Measurements from ENCODE around the gene APELA. TPM values are rescaled to one million over a fixed set of nuclear protein-coding genes. Genes with fewer than 3 reads are reported as not detected.

APELA gene, protein sequence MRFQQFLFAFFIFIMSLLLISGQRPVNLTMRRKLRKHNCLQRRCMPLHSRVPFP
- total RNA-seq (2013) = not detected
- polyA plus RNA-seq (not detected), polyA minus RNA-seq (not detected in 2 replicates), total RNA-seq (0 to 0.81 (median 0) reads per million in 11 experiments)

DNA sequence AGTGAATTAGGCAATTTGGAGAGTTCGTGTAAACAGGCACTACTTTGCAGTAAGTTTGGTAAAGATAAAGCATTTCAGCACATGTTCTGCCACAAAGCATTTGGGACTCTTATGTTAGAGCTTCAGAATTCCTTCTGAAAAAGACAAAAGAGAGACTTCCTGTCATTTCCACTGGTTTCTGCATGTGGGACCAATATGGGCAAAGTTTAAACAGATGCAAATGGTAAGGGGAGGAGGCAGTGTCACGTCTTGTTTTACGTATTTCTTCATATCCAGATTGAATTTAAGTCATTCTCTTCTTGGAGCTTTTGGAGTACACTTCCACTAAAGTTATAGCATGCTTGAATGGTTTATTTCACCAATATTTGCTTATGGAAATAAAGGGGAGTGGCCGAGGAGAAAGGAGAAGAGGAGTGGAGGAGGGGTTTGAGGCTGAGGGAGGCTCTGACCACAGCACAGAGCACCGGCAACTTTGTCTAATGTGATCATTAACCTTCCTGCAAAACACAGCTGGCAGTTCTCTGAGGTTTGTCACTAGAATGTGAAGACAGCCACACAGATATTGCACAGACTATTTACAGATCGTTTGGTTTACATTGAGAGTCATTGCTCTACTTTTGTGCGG is at the start of gene APELA:
Gene APELA, plus strand, starts transcription at position 479 of the 625 bp plus-strand sequence. CDS start 154 bp downstream, outside the sequence.
- peak within 1 kb of the TSS in 1 of 2 donors; percentile 23 for H3K4me3 Mint-ChIP-seq
- no peaks in the 10 kb centered on the region for H4K20me1 ChIP-seq (ENCODE audit: insufficient read depth, low read length)
- H3K27ac Mint-ChIP-seq = no peak within 1 kb of the TSS
- no peak within 1 kb of the TSS for H2AFZ ChIP-seq (ENCODE audit: insufficient read depth, low read depth, low read length, poor library complexity, severe bottlenecking)
- peaks cover 2% of the 10 kb centered on the region for H3K4me1 Mint-ChIP-seq
- H3K4me1 ChIP-seq (ENCODE audit: control insufficient read depth in 1 of 2, insufficient read depth in 2 of 2, low read length in 2 of 2) = no peaks in the 10 kb centered on the region
- no peak for DNase-seq
- no peaks in the 10 kb centered on the region for H3K27me3 ChIP-seq (ENCODE audit: control insufficient read depth in 2 of 2, insufficient read depth in 2 of 2, low read length in 2 of 2)
- WGBS (ENCODE audit: insufficient coverage) = 6% methylated on average over 2 of the region's 7 CpGs
- no peak within 1 kb of the TSS for H3K4me2 ChIP-seq (replicated peaks; ENCODE audit: extremely low read depth, low read length, poor library complexity, severe bottlenecking)
- H3K36me3 Mint-ChIP-seq = no peaks in the 10 kb centered on the region
- no peak within 1 kb of the TSS for H3K27ac ChIP-seq (ENCODE audit: low read depth in 1 of 2, low read length in 2 of 2)
- peaks cover 3 to 10% (median 6%) of the 10 kb centered on the region in 7 donors for H3K9me3 Mint-ChIP-seq
- H3K79me2 ChIP-seq (ENCODE audit: insufficient read depth, low read length) = no peaks in the 10 kb centered on the region
- intact Hi-C loops (cut with micrococcal nuclease) = no loop called here
- H3K4me3 ChIP-seq (replicated peaks in 1 of 3; ENCODE audit: low read depth in 2 of 3, low read length in 3 of 3) = no peak within 1 kb of the TSS
- H3K36me3 ChIP-seq (replicated peaks in 1 of 2; ENCODE audit: control insufficient read depth in 1 of 2, insufficient read depth in 2 of 2, low read length in 2 of 2) = no peaks in the 10 kb centered on the region
- H3K9me3 ChIP-seq (replicated peaks in 1 of 2; ENCODE audit: control insufficient read depth in 1 of 2, insufficient read depth in 1 of 2, low read length in 2 of 2) = no peaks in the 10 kb centered on the region
- H3K27me3 Mint-ChIP-seq (ENCODE audit: low read depth in 3 of 3) = peaks cover 0 to 5% (median 2%) of the 10 kb centered on the region in 3 donors
- no peak within 1 kb of the TSS for H3K9ac ChIP-seq (ENCODE audit: insufficient read depth, low read length, poor library complexity, severe bottlenecking)
- TF ChIP-seq, protein P1, sequence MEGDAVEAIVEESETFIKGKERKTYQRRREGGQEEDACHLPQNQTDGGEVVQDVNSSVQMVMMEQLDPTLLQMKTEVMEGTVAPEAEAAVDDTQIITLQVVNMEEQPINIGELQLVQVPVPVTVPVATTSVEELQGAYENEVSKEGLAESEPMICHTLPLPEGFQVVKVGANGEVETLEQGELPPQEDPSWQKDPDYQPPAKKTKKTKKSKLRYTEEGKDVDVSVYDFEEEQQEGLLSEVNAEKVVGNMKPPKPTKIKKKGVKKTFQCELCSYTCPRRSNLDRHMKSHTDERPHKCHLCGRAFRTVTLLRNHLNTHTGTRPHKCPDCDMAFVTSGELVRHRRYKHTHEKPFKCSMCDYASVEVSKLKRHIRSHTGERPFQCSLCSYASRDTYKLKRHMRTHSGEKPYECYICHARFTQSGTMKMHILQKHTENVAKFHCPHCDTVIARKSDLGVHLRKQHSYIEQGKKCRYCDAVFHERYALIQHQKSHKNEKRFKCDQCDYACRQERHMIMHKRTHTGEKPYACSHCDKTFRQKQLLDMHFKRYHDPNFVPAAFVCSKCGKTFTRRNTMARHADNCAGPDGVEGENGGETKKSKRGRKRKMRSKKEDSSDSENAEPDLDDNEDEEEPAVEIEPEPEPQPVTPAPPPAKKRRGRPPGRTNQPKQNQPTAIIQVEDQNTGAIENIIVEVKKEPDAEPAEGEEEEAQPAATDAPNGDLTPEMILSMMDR (IDR thresholded peaks at IDR 0.05) = no peak

DNA sequence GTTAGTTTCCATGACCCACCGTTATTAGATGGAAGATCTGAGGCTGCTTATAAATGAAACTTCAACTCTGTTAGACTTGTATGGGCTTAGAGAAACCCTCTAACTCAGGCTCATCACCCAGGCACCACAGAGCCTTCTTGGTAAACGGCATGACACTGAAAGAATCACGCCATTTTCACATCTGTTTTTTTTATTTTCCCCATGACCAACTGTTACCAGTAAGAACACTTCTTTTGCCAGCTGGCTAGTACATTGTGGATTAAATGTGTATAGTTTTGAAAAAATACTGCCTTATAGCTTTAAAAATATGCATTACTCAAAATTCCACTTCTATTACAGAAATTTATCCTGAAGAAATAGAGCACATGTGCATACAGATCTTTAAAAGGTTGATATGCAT is 48.0 kb upstream of the APELA start:
- peaks cover 0 to 5% (median 2%) of the 10 kb centered on the region in 7 donors for H3K9me3 Mint-ChIP-seq
- no peak overlapping the region for H3K4me2 ChIP-seq (replicated peaks; ENCODE audit: extremely low read depth, low read length, poor library complexity, severe bottlenecking)
- no peaks in the 10 kb centered on the region for H3K36me3 Mint-ChIP-seq
- no peaks in the 10 kb centered on the region for H3K4me1 ChIP-seq (ENCODE audit: control insufficient read depth in 1 of 2, insufficient read depth in 2 of 2, low read length in 2 of 2)
- no peak overlapping the region for H2AFZ ChIP-seq (ENCODE audit: insufficient read depth, low read depth, low read length, poor library complexity, severe bottlenecking)
- no peak overlapping the region for H3K4me3 Mint-ChIP-seq
- H3K27me3 ChIP-seq (ENCODE audit: control insufficient read depth in 2 of 2, insufficient read depth in 2 of 2, low read length in 2 of 2) = no peaks in the 10 kb centered on the region
- H3K4me3 ChIP-seq (replicated peaks in 1 of 3; ENCODE audit: low read depth in 2 of 3, low read length in 3 of 3) = no peak overlapping the region
- no peaks in the 10 kb centered on the region for H3K27me3 Mint-ChIP-seq (ENCODE audit: low read depth in 3 of 3)
- no peaks in the 10 kb centered on the region for H4K20me1 ChIP-seq (ENCODE audit: insufficient read depth, low read length)
- no CpG with 5 or more reads among the region's 3 CpGs for WGBS (ENCODE audit: insufficient coverage)
- H3K9me3 ChIP-seq (replicated peaks in 1 of 2; ENCODE audit: control insufficient read depth in 1 of 2, insufficient read depth in 1 of 2, low read length in 2 of 2) = no peaks in the 10 kb centered on the region
- H3K27ac Mint-ChIP-seq = no peak overlapping the region
- intact Hi-C loops (cut with micrococcal nuclease) = no loop called here
- no peak overlapping the region for H3K27ac ChIP-seq (ENCODE audit: low read depth in 1 of 2, low read length in 2 of 2)
- DNase-seq = no peak
- H3K36me3 ChIP-seq (replicated peaks in 1 of 2; ENCODE audit: control insufficient read depth in 1 of 2, insufficient read depth in 2 of 2, low read length in 2 of 2) = no peaks in the 10 kb centered on the region
- no peak overlapping the region for H3K9ac ChIP-seq (ENCODE audit: insufficient read depth, low read length, poor library complexity, severe bottlenecking)
- no peaks in the 10 kb centered on the region for H3K4me1 Mint-ChIP-seq
- TF ChIP-seq, protein P1 (IDR thresholded peaks at IDR 0.05) = no peak
- H3K79me2 ChIP-seq (ENCODE audit: insufficient read depth, low read length) = no peaks in the 10 kb centered on the region

Data from CD14-positive monocyte (primary cell).